GM18858 (cell line): ENCODE data around the gene PNMA6F.
"Not testable (repeated sequence)": the region's sequence is repeated elsewhere in the genome, so short reads cannot be mapped to it uniquely, and the experiment has no call there.

Experiments
- ATAC-seq: cut with Tn5 transposase; IDR thresholded peaks from one replicate; pipeline ENCODE4 v1.9.1; 2021; ENCODE audit not compliant: unreplicated experiment

PNMA6F gene

DNA sequence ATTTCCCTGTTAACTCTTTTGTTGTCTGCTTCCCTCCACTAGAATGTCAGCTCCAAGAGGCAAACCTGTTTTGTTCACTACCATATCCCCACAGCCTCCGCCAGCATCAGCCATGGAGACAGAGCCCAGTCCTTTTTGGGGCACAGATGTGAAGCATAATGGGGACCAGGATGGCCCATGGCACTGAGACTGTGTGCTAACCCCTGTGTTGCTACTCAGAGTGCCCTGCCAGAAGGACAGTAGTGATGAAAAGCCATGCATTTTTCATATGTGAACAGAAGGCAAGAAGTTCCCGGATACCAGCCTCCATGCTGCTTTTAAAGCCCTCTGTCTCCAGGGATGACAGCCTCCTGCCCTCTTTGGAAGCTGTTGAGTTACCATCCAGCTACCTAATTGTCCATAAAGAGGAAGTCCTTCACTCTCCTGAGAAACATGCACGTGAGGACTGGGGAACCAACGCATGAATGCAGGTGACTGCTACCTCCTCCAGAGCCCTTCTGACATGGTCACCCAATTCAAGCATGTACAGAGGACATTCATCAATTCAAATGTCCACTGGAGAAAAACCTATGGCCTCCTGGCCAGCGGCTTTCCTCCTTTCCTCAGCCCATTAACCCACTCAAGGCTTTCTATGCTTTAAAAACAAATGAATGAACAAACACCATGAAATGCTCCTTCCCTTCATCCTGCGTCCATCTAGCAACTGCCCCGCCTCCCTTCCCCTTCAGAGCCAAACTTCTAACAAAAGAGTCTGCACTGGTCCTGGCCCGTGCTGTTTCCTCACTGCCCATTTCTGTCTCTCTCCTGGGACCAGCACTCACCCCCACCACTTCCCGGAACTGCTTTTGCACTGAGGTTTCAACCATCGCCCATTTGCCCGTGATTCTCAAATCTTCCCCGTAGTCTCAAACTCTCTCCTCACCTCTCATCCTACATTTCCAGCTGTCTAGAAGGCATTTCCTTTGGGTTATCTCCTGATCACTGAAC lies 18.0 kb downstream of the PNMA6F start:
- ATAC-seq = no peak

DNA sequence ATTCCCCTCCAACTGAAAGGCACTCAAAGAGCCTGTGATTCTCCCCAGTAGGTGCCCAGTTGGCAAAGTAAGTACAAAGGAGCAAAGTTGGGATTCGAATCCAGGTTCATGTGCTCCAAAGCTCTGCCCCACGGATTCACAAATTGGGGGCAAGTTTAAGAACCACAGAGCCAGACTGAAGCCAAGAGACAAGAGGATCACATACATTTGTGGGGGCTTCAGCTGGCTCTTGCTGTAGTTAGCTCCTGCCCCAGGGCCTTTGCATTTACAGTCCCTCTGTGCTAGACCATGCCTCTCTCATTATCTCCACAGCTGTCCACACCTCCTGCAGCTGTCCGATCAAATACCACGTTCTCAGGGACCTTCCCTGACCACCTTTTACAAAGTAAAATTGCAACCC lies 18.8 kb downstream of the PNMA6F start:
- no peak for ATAC-seq

DNA sequence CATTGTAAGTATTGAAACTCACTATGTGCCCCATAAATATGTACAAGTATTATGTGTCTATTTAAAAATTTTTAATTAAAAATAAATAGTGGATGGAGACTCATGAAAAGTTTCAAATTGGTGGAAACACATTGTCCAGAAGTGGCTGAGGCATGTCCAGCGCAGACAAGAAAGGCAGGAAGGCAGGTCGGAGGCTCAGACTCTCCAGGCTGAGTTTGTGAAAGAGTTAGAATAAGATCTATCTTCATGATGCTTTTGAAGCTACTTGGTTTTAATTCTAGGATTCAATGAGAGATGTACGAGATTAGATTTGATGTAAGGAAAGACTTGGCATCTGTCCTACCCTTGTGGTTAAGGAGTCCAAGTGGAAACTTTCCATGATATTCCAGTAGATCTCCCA lies 19.8 kb downstream of the PNMA6F start:
- ATAC-seq = no peak

DNA sequence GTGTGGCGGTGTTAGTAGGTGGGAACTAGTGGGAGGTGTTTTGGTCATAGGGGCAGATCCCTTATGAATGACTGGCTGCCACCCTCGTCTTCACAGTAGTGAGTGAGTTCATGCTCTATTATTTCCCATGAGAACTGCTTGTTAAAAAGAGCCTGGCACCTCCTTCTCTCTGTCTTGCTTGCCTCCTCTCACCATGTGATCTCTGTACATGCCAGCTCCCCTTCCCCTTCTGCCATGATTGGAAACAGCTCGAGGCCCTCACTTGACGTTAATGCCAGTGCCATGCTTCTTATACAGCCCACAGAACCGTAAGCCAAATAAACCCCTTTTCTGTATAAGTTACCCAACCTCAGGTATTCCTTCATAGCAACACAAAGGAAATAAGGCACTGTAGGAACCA lies 21.7 kb downstream of the PNMA6F start:
- no peak for ATAC-seq

DNA sequence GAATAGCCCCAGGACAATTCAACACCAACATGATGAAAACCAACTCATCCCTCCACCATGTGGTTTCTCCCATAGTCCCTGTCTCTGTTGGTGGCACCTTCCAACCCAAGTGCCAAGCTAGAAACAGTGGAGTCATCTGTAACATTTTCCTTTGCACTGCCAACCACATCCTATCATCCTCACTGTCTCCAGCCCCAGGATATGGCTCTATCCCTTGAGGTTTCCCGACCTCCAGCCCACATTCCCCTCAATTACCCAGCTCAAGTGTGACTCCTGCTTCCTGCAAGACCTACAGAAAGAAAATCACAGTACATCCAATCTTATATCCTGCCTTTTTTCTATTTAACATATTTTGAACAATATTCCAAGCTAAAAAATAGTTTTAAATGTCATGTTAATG lies 24.2 kb downstream of the PNMA6F start:
- ATAC-seq = no peak

DNA sequence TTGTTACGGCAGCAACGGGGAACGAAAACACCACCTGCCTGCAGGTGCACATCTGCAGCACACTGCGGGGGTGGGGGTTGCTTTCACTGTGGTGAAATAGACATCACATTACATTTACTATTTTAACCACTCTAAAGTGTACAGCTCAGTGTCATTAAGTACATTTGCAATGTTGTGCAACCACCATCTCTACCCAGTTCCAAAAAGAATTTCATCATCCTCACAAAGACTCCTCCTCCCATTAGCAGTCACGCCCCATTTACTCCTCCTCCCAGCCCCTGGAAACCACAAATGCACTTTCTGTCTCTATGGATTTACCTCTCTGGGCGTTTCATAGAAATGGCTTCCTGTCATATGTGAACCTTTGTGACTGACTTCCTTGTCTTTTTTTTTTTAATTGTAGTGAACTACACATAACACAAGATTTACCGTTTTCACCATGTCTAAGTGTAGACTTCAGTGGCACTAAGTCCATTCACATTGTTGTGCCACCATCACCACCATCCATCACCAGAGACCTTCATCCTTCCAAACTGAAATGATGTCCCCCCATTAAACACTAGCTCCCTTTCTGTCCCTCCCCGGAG lies 28.0 kb downstream of the PNMA6F start:
- ATAC-seq = not testable (repeated sequence)

DNA sequence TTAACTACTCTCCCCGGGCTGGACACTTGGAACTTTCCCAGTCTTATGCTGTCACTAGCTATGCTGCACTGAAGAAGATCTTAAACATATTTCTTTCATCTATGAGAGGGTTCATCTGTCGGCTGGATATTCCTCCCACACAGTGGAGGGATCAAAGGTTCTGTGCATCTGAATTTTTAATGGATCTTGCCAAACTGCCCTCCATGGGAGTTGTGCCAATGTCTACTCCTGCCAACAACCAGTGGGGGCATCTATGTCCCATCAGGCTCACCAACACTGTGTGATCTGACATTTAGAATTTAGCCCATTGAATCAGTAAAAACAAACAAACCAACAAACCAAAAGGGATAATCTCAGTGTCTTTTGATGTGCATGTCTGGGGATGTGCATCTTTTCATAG lies 32.8 kb downstream of the PNMA6F start:
- ATAC-seq = not testable (repeated sequence)

DNA sequence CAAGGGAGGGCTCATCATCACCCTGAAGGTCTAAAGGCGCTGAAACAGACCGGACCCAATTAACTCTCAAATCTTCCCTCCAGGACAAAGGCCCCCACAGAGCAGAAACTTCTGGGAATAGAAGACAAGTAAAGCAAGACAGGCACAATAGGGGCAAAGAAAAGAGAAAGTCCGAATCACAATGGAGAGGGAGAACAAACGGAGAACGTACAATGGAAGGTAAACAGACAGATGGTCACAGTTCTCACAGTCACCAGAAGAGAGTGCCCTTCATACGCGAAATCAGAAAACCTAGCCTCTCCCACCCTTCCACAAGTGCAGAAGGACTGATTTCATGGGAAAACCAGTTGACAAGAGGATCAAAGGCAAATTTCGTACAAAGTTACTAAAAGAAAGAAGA lies 35.9 kb downstream of the PNMA6F start:
- ATAC-seq = not testable (repeated sequence)

DNA sequence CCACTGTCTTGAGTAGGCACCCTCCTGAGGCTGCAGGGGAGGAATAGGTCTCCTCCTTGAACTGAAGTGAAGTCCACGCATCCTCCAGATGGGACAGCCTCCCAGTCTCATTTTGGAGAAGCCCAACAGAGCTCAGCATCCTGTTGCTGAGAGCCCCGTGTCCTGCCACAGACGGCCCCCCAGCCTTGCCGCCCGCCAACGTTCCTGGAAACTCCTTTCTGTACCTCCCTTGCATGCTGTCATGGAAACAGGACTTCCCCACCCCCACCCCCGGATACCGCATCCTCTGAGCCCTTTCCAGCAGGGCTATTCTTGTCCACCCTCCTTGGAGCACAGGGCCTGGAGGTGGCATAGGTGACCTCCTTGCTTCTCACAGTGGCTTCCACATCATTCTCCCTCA lies 37.6 kb downstream of the PNMA6F start:
- not testable (repeated sequence) for ATAC-seq

DNA sequence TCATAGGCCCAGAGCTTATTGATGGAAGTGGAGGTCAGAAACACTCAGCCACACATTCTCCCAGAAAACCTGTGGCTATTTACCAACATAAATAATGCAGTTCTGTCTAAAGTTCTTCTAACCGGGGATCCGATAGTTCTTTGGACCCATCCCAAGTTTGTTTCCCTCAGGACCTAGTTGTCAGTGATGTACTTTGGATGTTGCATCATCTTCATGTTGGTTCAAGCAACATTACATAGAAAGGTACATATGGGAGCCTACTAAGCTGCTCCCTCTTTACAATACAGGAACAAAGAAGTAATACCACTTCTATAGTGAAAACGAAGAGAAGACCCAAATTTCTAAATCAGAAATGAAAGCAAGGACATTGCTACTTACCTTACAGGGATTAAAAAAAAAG lies 39.8 kb downstream of the PNMA6F start:
- not testable (repeated sequence) for ATAC-seq

DNA sequence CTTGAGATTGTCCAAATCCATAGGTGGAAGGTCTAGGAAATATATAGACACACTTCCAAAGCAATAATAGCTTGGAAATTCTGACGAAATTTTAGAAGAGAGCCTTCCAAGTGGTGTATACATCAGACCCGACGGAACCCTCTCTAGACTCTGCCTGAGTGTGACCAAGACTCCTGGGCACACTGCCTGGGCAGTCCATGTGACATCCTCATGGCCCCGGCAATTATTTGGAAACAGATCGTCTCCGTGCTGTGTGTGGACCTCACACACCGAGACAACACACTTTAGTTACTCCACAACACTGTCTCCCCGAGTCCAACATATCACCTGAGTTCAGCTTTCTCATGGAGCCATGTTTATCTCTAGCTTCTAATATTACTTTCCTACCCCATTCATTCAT lies 42.3 kb downstream of the PNMA6F start:
- ATAC-seq = not testable (repeated sequence)

DNA sequence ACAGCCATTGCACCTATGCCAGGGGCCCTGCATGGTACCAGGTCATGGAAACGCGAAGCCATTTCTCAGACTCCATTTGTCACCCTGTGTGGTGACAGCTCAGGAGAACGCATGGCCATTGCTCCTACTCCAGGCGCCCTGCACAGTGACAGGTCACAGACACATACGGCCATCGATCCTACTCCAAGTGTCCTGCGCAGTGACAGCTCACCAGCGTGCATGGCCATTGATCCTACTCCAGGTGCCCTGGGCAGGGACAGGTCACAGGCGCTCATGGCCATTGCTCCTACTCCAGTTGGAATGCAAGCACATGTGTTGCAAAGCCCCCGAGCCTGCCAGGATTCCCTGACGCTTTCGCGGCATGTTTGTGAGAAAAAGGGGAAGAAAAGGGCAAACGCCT lies 45.5 kb downstream of the PNMA6F start:
- not testable (repeated sequence) for ATAC-seq

DNA sequence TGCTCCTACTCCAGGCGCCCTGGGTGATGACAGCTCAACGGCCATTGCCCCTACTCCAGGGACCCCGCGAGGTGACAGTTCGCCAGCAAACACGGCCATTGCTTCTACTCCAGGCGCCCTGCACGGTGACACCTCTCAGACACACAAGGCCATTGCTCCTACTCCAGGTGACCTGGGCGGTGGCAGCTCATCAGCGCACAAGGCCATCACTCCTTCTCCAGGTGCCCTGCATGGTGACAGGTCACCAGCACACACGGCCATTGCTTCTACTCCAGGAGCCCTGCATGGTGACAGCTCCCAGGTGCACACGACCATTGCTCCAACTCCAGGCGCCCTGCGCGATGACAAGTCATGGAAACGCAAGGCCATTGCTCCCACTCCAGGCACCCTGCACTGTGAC lies 46.1 kb downstream of the PNMA6F start:
- not testable (repeated sequence) for ATAC-seq

DNA sequence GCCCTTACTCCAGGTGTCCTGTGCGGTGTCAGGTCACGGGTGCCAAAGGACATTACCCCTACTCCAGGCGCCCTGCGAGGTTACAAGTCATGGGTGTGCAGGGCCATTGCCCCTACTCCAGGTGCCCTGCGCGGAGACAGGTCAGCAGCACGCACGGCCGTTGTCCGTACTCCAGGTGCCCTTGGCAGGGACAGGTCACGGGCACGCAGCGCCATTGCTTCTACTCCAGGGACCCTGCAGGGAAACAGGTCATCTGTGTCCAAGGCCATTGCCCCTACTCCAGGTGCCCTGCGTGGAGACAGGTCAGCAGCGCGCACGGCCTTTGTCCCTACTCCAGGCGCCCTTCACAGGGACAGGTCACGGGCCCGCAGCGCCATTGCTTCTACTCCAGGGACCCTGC lies 49.0 kb downstream of the PNMA6F start:
- ATAC-seq = not testable (repeated sequence)

DNA sequence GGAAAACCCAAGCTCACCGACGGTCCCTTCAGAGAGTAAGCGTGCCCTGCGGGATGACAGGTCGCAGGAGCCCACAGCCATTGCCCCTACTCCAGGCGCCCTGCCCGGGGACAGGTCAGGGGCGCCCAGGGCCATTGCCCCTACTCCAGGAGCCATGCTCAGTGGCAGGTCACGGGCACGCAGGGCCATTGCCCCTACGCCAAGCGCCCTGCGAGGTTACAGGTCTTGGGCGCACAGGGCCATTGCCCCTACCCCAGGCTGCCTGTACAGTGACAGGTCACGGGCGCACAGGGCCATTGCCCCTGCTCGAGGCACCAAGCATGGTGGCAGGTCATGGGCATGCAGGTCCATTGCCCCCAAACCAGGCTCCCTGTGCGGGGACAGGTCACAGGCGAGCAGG lies 49.5 kb downstream of the PNMA6F start:
- ATAC-seq = not testable (repeated sequence)
